ENCODE measurements around the gene MRGPRD.

- TF ChIP-seq CTCF (IDR thresholded peaks at IDR 0.05) = no peak
- TF ChIP-seq POLR2A (IDR thresholded peaks at IDR 0.05) = no peak
Observed at GRCh38 chr11:68979931-68980775, 633 bp downstream of the MRGPRD start.

Measured in suprapubic skin (tissue), 3 donors.